Stimulated activated CD8-positive, alpha-beta memory T cell treated with anti-CD3 and anti-CD28 coated beads, Interleukin-12 subunit alpha, Interleukin-12 subunit beta, amount 100 ng/mL, for 24 hours (primary cell): ENCODE results near the gene ANO4.
"Not testable (repeated sequence)": the region's sequence is repeated elsewhere in the genome, so short reads cannot be mapped to it uniquely, and the experiment has no call there.

Experiments
- DNase-seq: peaks from one replicate; pipeline ENCODE4 v3.0.0-alpha.2; 2020; ENCODE audit errors: extremely low read depth

The ANO4 gene

GRCh38 chr12:100871195-100871734 is 76.7 kb downstream of the ANO4 start:
- DNase-seq, result no peak

- no peak for DNase-seq
These were observed 80.6 kb downstream of the ANO4 start for GRCh38 chr12:100875156-100875555.

- no peak for DNase-seq
These were observed 81.2 kb downstream of the ANO4 start for GRCh38 chr12:100875771-100876170.

GRCh38 chr12:100877776-100878175 is 83.2 kb downstream of the ANO4 start:
- DNase-seq, result no peak

- no peak for DNase-seq
These were observed 100.6 kb downstream of the ANO4 start for GRCh38 chr12:100895192-100895591.

GRCh38 chr12:100896192-100896591 is 101.6 kb downstream of the ANO4 start:
- no peak for DNase-seq

GRCh38 chr12:100897240-100897639 is 102.7 kb downstream of the ANO4 start:
- DNase-seq, result no peak

- no peak for DNase-seq
These were observed 104.7 kb downstream of the ANO4 start for GRCh38 chr12:100899301-100899700.

GRCh38 chr12:100900808-100901207 is 106.2 kb downstream of the ANO4 start:
- no peak for DNase-seq

- DNase-seq, result no peak
These were observed 106.7 kb downstream of the ANO4 start for GRCh38 chr12:100901266-100901665.

- no peak for DNase-seq
These were observed 109.7 kb downstream of the ANO4 start for GRCh38 chr12:100904270-100904669.

GRCh38 chr12:100908501-100908900 is 113.9 kb downstream of the ANO4 start:
- no peak for DNase-seq

GRCh38 chr12:100913872-100914592 is 119.5 kb downstream of the ANO4 start:
- no peak for DNase-seq

- no peak for DNase-seq
These were observed 124.5 kb downstream of the ANO4 start for GRCh38 chr12:100919116-100919515.

- DNase-seq, result no peak
These were observed 125.9 kb downstream of the ANO4 start for GRCh38 chr12:100920493-100920892.

GRCh38 chr12:100926669-100927248 is 132.2 kb downstream of the ANO4 start:
- no peak for DNase-seq

- no peak for DNase-seq
These were observed 133.2 kb downstream of the ANO4 start for GRCh38 chr12:100927826-100928225.

- DNase-seq, result no peak
These were observed 138.0 kb downstream of the ANO4 start for GRCh38 chr12:100932571-100932970.

- not testable (repeated sequence) for DNase-seq
These were observed 139.0 kb downstream of the ANO4 start for GRCh38 chr12:100933531-100933930.

- DNase-seq, result no peak
These were observed 141.4 kb downstream of the ANO4 start for GRCh38 chr12:100935929-100936328.

GRCh38 chr12:100936661-100937060 is 142.1 kb downstream of the ANO4 start:
- no peak for DNase-seq

GRCh38 chr12:100940503-100940902 is 145.9 kb downstream of the ANO4 start:
- no peak for DNase-seq

GRCh38 chr12:100942984-100943749 is 148.6 kb downstream of the ANO4 start:
- no peak for DNase-seq
